PC-3 (cell line): Measurements from ENCODE around the gene CEMP1.

Source experiments
- CTCF ChIP-seq: fragments of 300-600 bp; sonication (generic); conservative IDR thresholded peaks from 2 replicates; pipeline ENCODE4 v1.5.1; 2017; ENCODE audit warnings: antibody characterized with exemption, low read depth, mild to moderate bottlenecking, low read length
- EZH2 ChIP-seq: fragments of 300-600 bp; sonication (generic); IDR thresholded peaks from one replicate; pipeline ENCODE4 v1.6.1; 2017; ENCODE audit warnings: antibody characterized with exemption, mild to moderate bottlenecking, low read length; ENCODE audit not compliant: unreplicated experiment
- EZH2phosphoT487 ChIP-seq: fragments of 300-600 bp; sonication (generic); IDR thresholded peaks from 2 replicates; pipeline ENCODE4 v1.6.1; 2018; ENCODE audit warnings: mild to moderate bottlenecking, antibody characterized with exemption, low read length, borderline replicate concordance

- TF ChIP-seq CTCF (no peak), EZH2 (no peak), EZH2phosphoT487 (no peak)
These were observed 34.7 kb downstream of the CEMP1 start for GRCh38 chr16:2496223-2497115.
